B cell (primary cell): ENCODE data around the gene SF1. TPM values are rescaled to one million over a fixed set of nuclear protein-coding genes. Genes with fewer than 3 reads are reported as not detected.

Source experiments
- ATAC-seq: fragments of 200-7000 bp; cut with Tn5 transposase; one replicate; pipeline ENCODE4 v1.10.0; 2021; ENCODE audit warnings: low read depth, mild to moderate bottlenecking, moderate number of reproducible peaks, moderate library complexity
- CTCF ChIA-PET: fragments of 350-600 bp; sonication (Branson Sonifier 250); formaldehyde crosslinking; loops from one replicate; lab custom pipeline; 2021; ENCODE audit warnings: antibody characterized with exemption, inconsistent platforms; lab: Charles Lee
- POLR2A ChIA-PET: fragments of 350-600 bp; sonication (Branson Sonifier 250); formaldehyde crosslinking; loops from one replicate; lab custom pipeline; 2021; ENCODE audit warnings: antibody characterized with exemption; lab: Charles Lee
- DNase-seq: peaks from one replicate; pipeline ENCODE4 v3.0.0; 2013
- H2AFZ ChIP-seq: 2 replicates; pipeline ENCODE4 v1.6.1; 2012; ENCODE audit warnings: mild to moderate bottlenecking, low read depth, low read length; ENCODE audit not compliant: insufficient read depth, poor library complexity, severe bottlenecking
- H3K27ac ChIP-seq, 2 donors: 1 replicate in 1 of 2; 2 replicates in 1 of 2; pipeline ENCODE4 v1.5.1; 2012 to 2013; ENCODE audit warnings: low read length in 2 of 2, mild to moderate bottlenecking in 2 of 2, moderate library complexity in 1 of 2
- H3K27me3 ChIP-seq, 4 experiments: fragments of 200-600 bp in 1 of 4; sonication (generic) in 1 of 4; replicated peaks in 1 of 4; 1 replicate in 2 of 4; 2 replicates in 2 of 4; pipeline versions ENCODE4 v1.6.1 to v1.7.0; 2013 to 2016; ENCODE audit warnings: low read length in 3 of 4, mild to moderate bottlenecking in 2 of 4, mixed read lengths in 1 of 4, moderate library complexity in 1 of 4; ENCODE audit not compliant: insufficient read depth in 4 of 4, control insufficient read depth in 3 of 4; ENCODE audit errors: control extremely low read depth in 1 of 4
- H3K36me3 ChIP-seq, 2 experiments: replicated peaks in 1 of 2; 1 replicate in 1 of 2; 2 replicates in 1 of 2; pipeline versions ENCODE4 v1.6.1 to v1.7.1; 2013; ENCODE audit warnings: low read length in 1 of 2; ENCODE audit not compliant: insufficient read depth in 2 of 2, control insufficient read depth in 1 of 2; ENCODE audit errors: control extremely low read depth in 1 of 2, extremely low read depth in 1 of 2
- H3K4me1 ChIP-seq, 2 donors: fragments of 200-600 bp in 1 of 2; sonication (generic) in 1 of 2; 1 replicate in 1 of 2; 2 replicates in 1 of 2; pipeline versions ENCODE4 v1.5.1 to v1.6.1; 2013 to 2017; ENCODE audit warnings: low read length in 2 of 2; ENCODE audit not compliant: control insufficient read depth in 2 of 2, insufficient read depth in 2 of 2
- H3K4me2 ChIP-seq: replicated peaks from 2 replicates; pipeline ENCODE3; 2012; ENCODE audit warnings: mild to moderate bottlenecking, low read depth, low read length; ENCODE audit not compliant: poor library complexity, severe bottlenecking
- H3K4me3 ChIP-seq, 5 experiments: fragments of 200-600 bp in 1 of 5; sonication (generic) in 1 of 5; 1 replicate in 3 of 5; 2 replicates in 2 of 5; pipeline versions ENCODE4 v1.5.1 to v1.7.0; 2011 to 2016; ENCODE audit warnings: low read length in 4 of 5, mild to moderate bottlenecking in 4 of 5, low read depth in 2 of 5, control low read depth in 1 of 5, moderate library complexity in 1 of 5; ENCODE audit not compliant: insufficient read depth in 1 of 5; ENCODE audit errors: control extremely low read depth in 1 of 5, extremely low read depth in 1 of 5
- H3K79me2 ChIP-seq: fragments of 200-600 bp; sonication (generic); one replicate; pipeline ENCODE4 v1.6.0; 2016; ENCODE audit warnings: low read length; ENCODE audit not compliant: control insufficient read depth, insufficient read depth
- H3K9ac ChIP-seq: fragments of 200-600 bp; sonication (generic); 2 replicates; pipeline ENCODE4 v1.6.1; 2017; ENCODE audit warnings: mild to moderate bottlenecking, low read length, moderate library complexity
- H3K9me3 ChIP-seq, 3 donors: one replicate each; pipeline versions ENCODE4 v1.6.1 to v1.7.1; 2013; ENCODE audit warnings: low read length in 2 of 3; ENCODE audit not compliant: control insufficient read depth in 2 of 3, insufficient read depth in 1 of 3; ENCODE audit errors: control extremely low read depth in 1 of 3
- H4K20me1 ChIP-seq: 2 replicates; pipeline ENCODE4 v1.6.0; 2012; ENCODE audit warnings: mild to moderate bottlenecking, low read length; ENCODE audit not compliant: insufficient read depth, control insufficient read depth, poor library complexity, severe bottlenecking
- H3K27ac Mint-ChIP-seq: one replicate; pipeline ENCODE4 v1.8.0; 2021; ENCODE audit warnings: mixed read lengths
- H3K27me3 Mint-ChIP-seq: one replicate; pipeline ENCODE4 v1.8.0; 2021; ENCODE audit warnings: mixed read lengths
- H3K4me1 Mint-ChIP-seq: one replicate; pipeline ENCODE4 v1.8.0; 2021; ENCODE audit warnings: mixed read lengths
- H3K4me3 Mint-ChIP-seq: one replicate; pipeline ENCODE4 v1.8.0; 2021; ENCODE audit warnings: mixed read lengths
- H3K9me3 Mint-ChIP-seq: one replicate; pipeline ENCODE4 v1.8.0; 2022; ENCODE audit warnings: mixed read lengths; ENCODE audit not compliant: insufficient read depth
- CTCF ChIP-seq: fragments of 200-600 bp; IDR thresholded peaks from one replicate; pipeline ENCODE4 v1.8.0; 2022; ENCODE audit warnings: antibody characterized with exemption, mild to moderate bottlenecking
- EZH2 ChIP-seq: IDR thresholded peaks from 2 replicates; pipeline ENCODE4 v1.6.1; 2012; ENCODE audit warnings: borderline replicate concordance, low read depth, mild to moderate bottlenecking, moderate library complexity, low read length; ENCODE audit not compliant: insufficient read depth, poor library complexity, severe bottlenecking
- WGBS: methylation state at CpG from one replicate; pipeline ENCODE4 v1.1.5; 2013; ENCODE audit warnings: missing lambda C conversion rate; ENCODE audit not compliant: insufficient coverage; 5-methylcytosine and 5-hydroxymethylcytosine counted together
- intact Hi-C: fragments of 100-400 bp; cut with micrococcal nuclease; formaldehyde crosslinking; loops from one replicate; pipeline ENCODE4 v1.10.0; 2022
- polyA plus RNA-seq: library from polyadenylated mRNA; depleted of rRNA; stranded (reverse); fragments of >200 nt; gene quantifications from 2 replicates; pipeline ENCODE4 v1.2.3, GENCODE V29; 2012
- total RNA-seq, 2 donors: library from RNA; stranded (reverse); fragments of 120-200 nt in 1 of 2; gene quantifications; 1 replicate in 1 of 2; 2 replicates in 1 of 2; pipeline versions ENCODE4 v1.2.3 to v1.2.4, GENCODE V29; 2013 to 2022

SF1 gene
- total and polyA plus RNA-seq, 2 donors (not counting 1 experiment from before 2014, with no cell fraction given) = 369 to 931 TPM

- Histone ChIP-seq H3K36me3 (peaks cover 0 to 39% of the 10 kb centered on the region in 2 experiments), H2AFZ (no peak within 1 kb of the TSS), H3K9me3 (no peaks in the 10 kb centered on the region), H3K79me2 (peaks cover 61% of the 10 kb centered on the region), H3K4me2 (peak within 1 kb of the TSS; percentile 22), H3K27ac (peak within 1 kb of the TSS; percentile 49 to 53), H3K9ac (no peak within 1 kb of the TSS), H3K4me1 (peaks cover 54 to 69% of the 10 kb centered on the region in 2 donors), H3K4me3 (no peak within 1 kb of the TSS), H3K27me3 (no peaks in the 10 kb centered on the region), H4K20me1 (peaks cover 13% of the 10 kb centered on the region)
- TF ChIP-seq EZH2 = no peak
- H3K27me3 Mint-ChIP-seq = no peaks in the 10 kb centered on the region
- 88% methylated on average over 15 of the region's 24 CpGs for WGBS
- ATAC-seq (no peak), DNase-seq (no peak)
- POLR2A ChIA-PET = interaction anchor here (0.6 to 8.8 kb wide), 5 partner anchors 12 to 60 kb away, joined by 3 to 175 read pairs (median 6); partner anchors contain the start of genes RASGRP2 and SF1
- H3K4me3 Mint-ChIP-seq = no peak within 1 kb of the TSS
- peaks cover 61% of the 10 kb centered on the region for H3K4me1 Mint-ChIP-seq
- intact Hi-C loops = no loop called here
- H3K9me3 Mint-ChIP-seq = no peaks in the 10 kb centered on the region
- CTCF ChIA-PET = interaction anchor here (0.6 to 1.4 kb wide), 7 partner anchors 10 to 26 kb away, joined by 3 to 7 read pairs (median 5); no protein-coding TSS in a partner anchor
- peak within 1 kb of the TSS; percentile 91 for H3K27ac Mint-ChIP-seq
These were observed 18.3 kb downstream of the SF1 start, which contains the start of gene PYGM for GRCh38 chr11:64759722-64760719. PYGM (minus strand) TSS chr11:64759974; CDS start chr11:64759898, 76 bp downstream.

GRCh38 chr11:64759131-64759721, 19.1 kb downstream of the SF1 start:
- Mint-ChIP-seq H3K9me3 (no peaks in the 10 kb centered on the region), H3K27me3 (no peaks in the 10 kb centered on the region), H3K27ac (peak overlapping the region; percentile 91), H3K4me1 (peaks cover 53% of the 10 kb centered on the region), H3K4me3 (no peak overlapping the region)
- no peak overlapping the region for H3K4me3 ChIP-seq
- no peak for ATAC-seq
- no peak for DNase-seq
- peak overlapping the region in 1 of 2 donors; percentile 34 for H3K27ac ChIP-seq
- no peak overlapping the region for H3K4me2 ChIP-seq
- H3K27me3 ChIP-seq = no peaks in the 10 kb centered on the region
- peaks cover 46 to 61% of the 10 kb centered on the region in 2 donors for H3K4me1 ChIP-seq
- H2AFZ ChIP-seq = no peak overlapping the region
- H3K36me3 ChIP-seq = peaks cover 0 to 34% of the 10 kb centered on the region in 2 experiments
- no peak overlapping the region for H3K9ac ChIP-seq
- no peak for TF ChIP-seq EZH2
- TF ChIP-seq CTCF = no peak
- peaks cover 69% of the 10 kb centered on the region for H3K79me2 ChIP-seq
- POLR2A ChIA-PET = interaction anchor here (0.9 to 8.8 kb wide), 2 partner anchors 13 to 19 kb away, joined by 3 to 175 read pairs; partner anchors contain the start of genes RASGRP2 and SF1
- H4K20me1 ChIP-seq = peaks cover 9% of the 10 kb centered on the region
- 91% methylated on average over 18 of the region's 21 CpGs for WGBS
- CTCF ChIA-PET = interaction anchor here (0.6 kb wide), 1 partner anchor 20 kb away, joined by 3 read pairs; no protein-coding TSS in a partner anchor
- H3K9me3 ChIP-seq = no peaks in the 10 kb centered on the region
- intact Hi-C loops = no loop called here
